ENCODE results near the gene MT1HL1. TPM values are rescaled to one million over a fixed set of nuclear protein-coding genes. Genes with fewer than 3 reads are reported as not detected.

The MT1HL1 gene
- total and polyA plus RNA-seq, 7 experiments from 2014 or later = not detected

- H3K4me3 ChIP-seq (ENCODE audit: low read length) = no peak overlapping the region
- H3K27ac ChIP-seq (ENCODE audit: low read depth, low read length) = no peak overlapping the region
- no peak for ATAC-seq
- peaks cover 0 to 5% (median 0%) of the 10 kb centered on the region in 5 donors for H3K36me3 Mint-ChIP-seq
- H3K27me3 ChIP-seq (ENCODE audit: control insufficient read depth in 2 of 2, insufficient read depth in 2 of 2, low read length in 2 of 2) = no peaks in the 10 kb centered on the region
- no peak overlapping the region for H3K27ac Mint-ChIP-seq
- H3K36me3 ChIP-seq (ENCODE audit: control insufficient read depth in 2 of 3, insufficient read depth in 3 of 3, low read length in 3 of 3) = no peaks in the 10 kb centered on the region
- ChIA-PET CTCF (no interaction called here), POLR2A (no interaction called here)
- DNase-seq = no peak
- H3K4me1 Mint-ChIP-seq = no peaks in the 10 kb centered on the region
- H3K9me3 Mint-ChIP-seq = peaks cover 2 to 15% (median 6%) of the 10 kb centered on the region in 11 donors
- no peak overlapping the region for H3K4me3 Mint-ChIP-seq
- no peaks in the 10 kb centered on the region for H3K9me3 ChIP-seq (ENCODE audit: control insufficient read depth in 2 of 3, low read length in 3 of 3)
- H3K27me3 Mint-ChIP-seq = peaks cover 0 to 42% (median 23%) of the 10 kb centered on the region in 5 donors
- intact Hi-C loops (cut with micrococcal nuclease) = no loop called here
- H3K4me1 ChIP-seq (ENCODE audit: control insufficient read depth in 2 of 2, insufficient read depth in 2 of 2, low read length in 2 of 2) = no peaks in the 10 kb centered on the region
These were observed 21.3 kb upstream of the MT1HL1 start for GRCh38 chr1:237025358-237026074.

- DNase-seq (no peak), ATAC-seq (no peak)
- Histone ChIP-seq H3K36me3 (ENCODE audit: control insufficient read depth in 2 of 3, insufficient read depth in 3 of 3, low read length in 3 of 3) (no peaks in the 10 kb centered on the region), H3K27me3 (ENCODE audit: control insufficient read depth in 2 of 2, insufficient read depth in 2 of 2, low read length in 2 of 2) (no peaks in the 10 kb centered on the region), H3K27ac (ENCODE audit: low read depth, low read length) (no peak overlapping the region), H3K4me3 (ENCODE audit: low read length) (no peak overlapping the region), H3K9me3 (ENCODE audit: control insufficient read depth in 2 of 3, low read length in 3 of 3) (no peaks in the 10 kb centered on the region), H3K4me1 (ENCODE audit: control insufficient read depth in 2 of 2, insufficient read depth in 2 of 2, low read length in 2 of 2) (no peaks in the 10 kb centered on the region)
- Mint-ChIP-seq H3K36me3 (no peaks in the 10 kb centered on the region), H3K9me3 (peaks cover 0 to 5% (median 0%) of the 10 kb centered on the region in 11 donors), H3K4me1 (no peaks in the 10 kb centered on the region), H3K27me3 (peaks cover 0 to 10% (median 6%) of the 10 kb centered on the region in 5 donors), H3K27ac (no peak overlapping the region), H3K4me3 (no peak overlapping the region)
- intact Hi-C loops (cut with micrococcal nuclease) = no loop called here
- ChIA-PET POLR2A (no interaction called here), CTCF (no interaction called here)
These were observed 14.7 kb upstream of the MT1HL1 start for GRCh38 chr1:237018896-237019295.

- no peak overlapping the region for H3K4me3 ChIP-seq (ENCODE audit: low read length)
- ATAC-seq (no peak), DNase-seq (no peak)
- Mint-ChIP-seq H3K9me3 (peaks cover 0 to 5% (median 0%) of the 10 kb centered on the region in 11 donors), H3K36me3 (no peaks in the 10 kb centered on the region), H3K27ac (no peak overlapping the region), H3K4me1 (no peaks in the 10 kb centered on the region), H3K27me3 (peaks cover 0 to 11% (median 6%) of the 10 kb centered on the region in 5 donors), H3K4me3 (no peak overlapping the region)
- H3K36me3 ChIP-seq (ENCODE audit: control insufficient read depth in 2 of 3, insufficient read depth in 3 of 3, low read length in 3 of 3) = no peaks in the 10 kb centered on the region
- H3K9me3 ChIP-seq (ENCODE audit: control insufficient read depth in 2 of 3, low read length in 3 of 3) = no peaks in the 10 kb centered on the region
- H3K4me1 ChIP-seq (ENCODE audit: control insufficient read depth in 2 of 2, insufficient read depth in 2 of 2, low read length in 2 of 2) = no peaks in the 10 kb centered on the region
- ChIA-PET POLR2A (no interaction called here), CTCF (no interaction called here)
- intact Hi-C loops (cut with micrococcal nuclease) = no loop called here
- H3K27me3 ChIP-seq (ENCODE audit: control insufficient read depth in 2 of 2, insufficient read depth in 2 of 2, low read length in 2 of 2) = no peaks in the 10 kb centered on the region
- no peak overlapping the region for H3K27ac ChIP-seq (ENCODE audit: low read depth, low read length)
These were observed 12.4 kb upstream of the MT1HL1 start for GRCh38 chr1:237016626-237017025.

GRCh38 chr1:237013608-237014007, 9.4 kb upstream of the MT1HL1 start:
- H3K4me1 Mint-ChIP-seq = no peaks in the 10 kb centered on the region
- no peak for DNase-seq
- no peak overlapping the region for H3K4me3 Mint-ChIP-seq
- H3K27ac Mint-ChIP-seq = no peak overlapping the region
- peaks cover 0 to 14% (median 6%) of the 10 kb centered on the region in 5 donors for H3K27me3 Mint-ChIP-seq
- H3K36me3 Mint-ChIP-seq = no peaks in the 10 kb centered on the region
- Histone ChIP-seq H3K9me3 (ENCODE audit: control insufficient read depth in 2 of 3, low read length in 3 of 3) (no peaks in the 10 kb centered on the region), H3K36me3 (ENCODE audit: control insufficient read depth in 2 of 3, insufficient read depth in 3 of 3, low read length in 3 of 3) (no peaks in the 10 kb centered on the region), H3K4me1 (ENCODE audit: control insufficient read depth in 2 of 2, insufficient read depth in 2 of 2, low read length in 2 of 2) (no peaks in the 10 kb centered on the region), H3K4me3 (ENCODE audit: low read length) (no peak overlapping the region), H3K27me3 (ENCODE audit: control insufficient read depth in 2 of 2, insufficient read depth in 2 of 2, low read length in 2 of 2) (no peaks in the 10 kb centered on the region), H3K27ac (ENCODE audit: low read depth, low read length) (no peak overlapping the region)
- intact Hi-C loops (cut with micrococcal nuclease) = no loop called here
- H3K9me3 Mint-ChIP-seq = peaks cover 0 to 5% (median 0%) of the 10 kb centered on the region in 11 donors
- ATAC-seq = no peak
- CTCF ChIA-PET = no interaction called here
- POLR2A ChIA-PET = no interaction called here

GRCh38 chr1:237012788-237013383, 8.6 kb upstream of the MT1HL1 start:
- intact Hi-C loops (cut with micrococcal nuclease) = no loop called here
- H3K27ac Mint-ChIP-seq = no peak overlapping the region
- H3K27me3 ChIP-seq (ENCODE audit: control insufficient read depth in 2 of 2, insufficient read depth in 2 of 2, low read length in 2 of 2) = no peaks in the 10 kb centered on the region
- H3K4me3 Mint-ChIP-seq = no peak overlapping the region
- H3K9me3 Mint-ChIP-seq = peaks cover 0 to 5% (median 0%) of the 10 kb centered on the region in 11 donors
- H3K9me3 ChIP-seq (ENCODE audit: control insufficient read depth in 2 of 3, low read length in 3 of 3) = no peaks in the 10 kb centered on the region
- H3K36me3 Mint-ChIP-seq = no peaks in the 10 kb centered on the region
- ChIA-PET CTCF (no interaction called here), POLR2A (no interaction called here)
- H3K4me3 ChIP-seq (ENCODE audit: low read length) = no peak overlapping the region
- DNase-seq (no peak), ATAC-seq (no peak)
- H3K36me3 ChIP-seq (ENCODE audit: control insufficient read depth in 2 of 3, insufficient read depth in 3 of 3, low read length in 3 of 3) = no peaks in the 10 kb centered on the region
- H3K27me3 Mint-ChIP-seq = peaks cover 0 to 17% (median 5%) of the 10 kb centered on the region in 5 donors
- no peak overlapping the region for H3K27ac ChIP-seq (ENCODE audit: low read depth, low read length)
- H3K4me1 Mint-ChIP-seq = no peaks in the 10 kb centered on the region
- H3K4me1 ChIP-seq (ENCODE audit: control insufficient read depth in 2 of 2, insufficient read depth in 2 of 2, low read length in 2 of 2) = no peaks in the 10 kb centered on the region

- CTCF ChIA-PET = no interaction called here
- intact Hi-C loops (cut with micrococcal nuclease) = no loop called here
- H3K4me3 ChIP-seq (ENCODE audit: low read length) = no peak overlapping the region
- DNase-seq (no peak), ATAC-seq (no peak)
- no peaks in the 10 kb centered on the region for H3K4me1 Mint-ChIP-seq
- H3K9me3 ChIP-seq (ENCODE audit: control insufficient read depth in 2 of 3, low read length in 3 of 3) = no peaks in the 10 kb centered on the region
- H3K27me3 ChIP-seq (ENCODE audit: control insufficient read depth in 2 of 2, insufficient read depth in 2 of 2, low read length in 2 of 2) = no peaks in the 10 kb centered on the region
- no peaks in the 10 kb centered on the region for H3K4me1 ChIP-seq (ENCODE audit: control insufficient read depth in 2 of 2, insufficient read depth in 2 of 2, low read length in 2 of 2)
- peaks cover 0 to 5% (median 0%) of the 10 kb centered on the region in 11 donors for H3K9me3 Mint-ChIP-seq
- H3K27me3 Mint-ChIP-seq = peaks cover 0 to 17% (median 6%) of the 10 kb centered on the region in 5 donors
- H3K36me3 Mint-ChIP-seq = no peaks in the 10 kb centered on the region
- H3K27ac ChIP-seq (ENCODE audit: low read depth, low read length) = no peak overlapping the region
- H3K4me3 Mint-ChIP-seq = no peak overlapping the region
- H3K27ac Mint-ChIP-seq = no peak overlapping the region
- POLR2A ChIA-PET = no interaction called here
- H3K36me3 ChIP-seq (ENCODE audit: control insufficient read depth in 2 of 3, insufficient read depth in 3 of 3, low read length in 3 of 3) = no peaks in the 10 kb centered on the region
These were observed 8.1 kb upstream of the MT1HL1 start for GRCh38 chr1:237012361-237012760.

GRCh38 chr1:237011432-237011831, 7.2 kb upstream of the MT1HL1 start:
- intact Hi-C loops (cut with micrococcal nuclease) = no loop called here
- peaks cover 0 to 4% (median 0%) of the 10 kb centered on the region in 11 donors for H3K9me3 Mint-ChIP-seq
- no peaks in the 10 kb centered on the region for H3K4me1 ChIP-seq (ENCODE audit: control insufficient read depth in 2 of 2, insufficient read depth in 2 of 2, low read length in 2 of 2)
- no peak overlapping the region for H3K27ac ChIP-seq (ENCODE audit: low read depth, low read length)
- ATAC-seq = no peak
- H3K4me3 ChIP-seq (ENCODE audit: low read length) = no peak overlapping the region
- no peaks in the 10 kb centered on the region for H3K36me3 Mint-ChIP-seq
- H3K27me3 Mint-ChIP-seq = peaks cover 0 to 13% (median 4%) of the 10 kb centered on the region in 5 donors
- DNase-seq = no peak
- H3K4me3 Mint-ChIP-seq = no peak overlapping the region
- no peaks in the 10 kb centered on the region for H3K36me3 ChIP-seq (ENCODE audit: control insufficient read depth in 2 of 3, insufficient read depth in 3 of 3, low read length in 3 of 3)
- no peaks in the 10 kb centered on the region for H3K27me3 ChIP-seq (ENCODE audit: control insufficient read depth in 2 of 2, insufficient read depth in 2 of 2, low read length in 2 of 2)
- ChIA-PET CTCF (no interaction called here), POLR2A (no interaction called here)
- no peaks in the 10 kb centered on the region for H3K9me3 ChIP-seq (ENCODE audit: control insufficient read depth in 2 of 3, low read length in 3 of 3)
- no peaks in the 10 kb centered on the region for H3K4me1 Mint-ChIP-seq
- no peak overlapping the region for H3K27ac Mint-ChIP-seq
